Measurements from ENCODE around the gene MN1. TPM values are rescaled to one million over a fixed set of nuclear protein-coding genes. Genes with fewer than 3 reads are reported as not detected.

MN1 gene
- total and polyA plus RNA-seq, 2 of the 8 experiments (the other 6 are each of a cell fraction or from before 2014, with no cell fraction given): 3.1 to 4.9 TPM

DNA sequence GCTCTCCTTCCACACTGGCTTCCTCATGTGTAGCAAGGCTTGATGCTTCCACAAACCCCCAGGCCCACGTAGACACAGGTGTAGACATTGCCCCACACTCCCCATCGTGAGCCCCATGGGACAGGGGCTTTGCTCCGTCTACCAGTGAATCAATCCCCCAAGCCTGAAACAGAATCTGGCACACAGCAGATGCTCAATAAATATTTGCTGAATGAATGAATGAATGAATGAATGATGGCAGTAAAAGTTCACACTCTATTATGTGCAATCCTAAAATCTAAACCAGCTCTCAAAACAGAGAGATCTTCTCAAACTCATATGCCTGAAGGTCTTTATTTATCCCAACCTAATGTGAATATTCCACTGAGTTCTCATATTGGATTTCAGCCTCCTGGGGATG lies 69.9 kb downstream of the MN1 start:
- Histone ChIP-seq H3K4me2 (ENCODE audit: insufficient read depth in 1 of 2, low read depth in 2 of 2, low read length in 2 of 2) (no peak overlapping the region), H2BK120ac (replicated peaks; ENCODE audit: low read depth, low read length) (no peak overlapping the region), H2AFZ (ENCODE audit: low read length) (no peak overlapping the region), H3K23me2 (ENCODE audit: low read depth, low read length) (no peaks in the 10 kb centered on the region), H3K27me3 (replicated peaks in 1 of 4; ENCODE audit: control insufficient read depth in 3 of 4, extremely low read depth in 1 of 4, insufficient read depth in 3 of 4, low read length in 3 of 4) (no peaks in the 10 kb centered on the region), H4K5ac (ENCODE audit: insufficient read length, low read depth, low read length) (no peak overlapping the region), H3K36me3 (ENCODE audit: control insufficient read depth in 2 of 4, insufficient read depth in 4 of 4, low read length in 3 of 4) (peaks cover 0 to 9% (median 3%) of the 10 kb centered on the region in 4 experiments; a peak in 3 of 8 replicates), H4K8ac (ENCODE audit: extremely low read depth, insufficient read depth, low read length) (no peak overlapping the region), H3K23ac (ENCODE audit: insufficient read length) (no peak overlapping the region), H3K56ac (replicated peaks; ENCODE audit: insufficient read length, low read depth, low read length) (no peak overlapping the region), H2AK5ac (ENCODE audit: low read depth, low read length) (no peak overlapping the region), H2BK15ac (ENCODE audit: low read length) (no peak overlapping the region), H3K18ac (ENCODE audit: extremely low read depth, low read length) (no peak overlapping the region), H3K79me1 (ENCODE audit: low read depth, low read length) (peaks cover 33% of the 10 kb centered on the region), H3K9ac (replicated peaks in 1 of 4; ENCODE audit: extremely low read depth in 1 of 4, low read depth in 3 of 4, low read length in 3 of 4) (no peak overlapping the region), H3K9me3 (ENCODE audit: insufficient read depth in 2 of 2, low read depth in 1 of 2, low read length in 1 of 2) (no peaks in the 10 kb centered on the region; a peak in 1 of 4 replicates), H4K20me1 (replicated peaks in 1 of 2; ENCODE audit: control insufficient read depth in 1 of 2, insufficient read depth in 2 of 2, low read length in 2 of 2) (peaks cover 0 to 4% of the 10 kb centered on the region in 2 experiments), H3K4ac (replicated peaks; ENCODE audit: insufficient read length, low read depth, low read length) (no peak overlapping the region), H2BK20ac (ENCODE audit: low read length) (no peak overlapping the region), H2BK5ac (ENCODE audit: low read depth, low read length) (no peak overlapping the region), H4K91ac (replicated peaks; ENCODE audit: insufficient read length, low read length) (no peak overlapping the region), H3K27ac (ENCODE audit: low read depth, low read length) (no peak overlapping the region), H3K4me1 (replicated peaks in 1 of 4; ENCODE audit: control insufficient read depth in 3 of 4, insufficient read depth in 4 of 4, low read length in 3 of 4) (peaks cover 5 to 23% (median 13%) of the 10 kb centered on the region in 4 experiments), H2BK12ac (ENCODE audit: low read depth, low read length) (no peak overlapping the region), H3K4me3 (ENCODE audit: extremely low read depth in 1 of 4, insufficient read depth in 2 of 4, low read depth in 3 of 4, low read length in 4 of 4) (no peak overlapping the region), H3K14ac (ENCODE audit: insufficient read length) (no peak overlapping the region), H3K79me2 (ENCODE audit: control insufficient read depth in 1 of 2, insufficient read depth in 2 of 2, low read length in 2 of 2) (peaks cover 0 to 78% of the 10 kb centered on the region in 2 experiments; a peak in 3 of 4 replicates)
- DNase-seq (ENCODE audit: low read depth in 1 of 2, low spot score in 2 of 2) (no peak), FAIRE-seq (no peak)
- ChIA-PET CTCF (ENCODE audit: partially characterized antibody) (interaction anchor here (1.0 kb wide), 1 partner anchor 49 kb away, joined by 5 read pairs; no protein-coding TSS in a partner anchor), POLR2A (ENCODE audit: partially characterized antibody) (interaction anchor here (0.9 to 1.6 kb wide), 3 partner anchors 16 to 50 kb away, joined by 4 to 5 read pairs (median 4); no protein-coding TSS in a partner anchor)
- WGBS, 2 experiments (ENCODE audit: extremely low coverage in 1 of 2, insufficient coverage in 1 of 2, insufficient read length in 1 of 2, insufficient replicate concordance in 2 of 2, low coverage in 1 of 2, low lambda C conversion rate in 2 of 2, missing lambda C conversion rate in 1 of 2): 93% methylated on average over 3 of the region's 3 CpGs; no CpG with 5 or more reads in 1 of the 2 experiments
- TF ChIP-seq CBX5 (IDR thresholded peaks at IDR 0.05; ENCODE audit: low read depth, low read length) (no peak), FOSL1 (IDR thresholded peaks at IDR 0.05; ENCODE audit: insufficient read depth, low read depth, low read length) (no peak)
